ENCODE data around the gene TLL2. TPM values are rescaled to one million over a fixed set of nuclear protein-coding genes. Genes with fewer than 3 reads are reported as not detected.
A peak's percentile ranks its signal among the peaks of the same experiment; 100 is the strongest.

The TLL2 gene
- under 1 TPM in 2 of 4 donors, not detected in 2; 0.30 to 0.60 TPM for total RNA-seq

- Histone ChIP-seq H3K27ac (no peak within 1 kb of the TSS), H3K27me3 (peaks cover 22% of the 10 kb centered on the region), H3K9me3 (no peaks in the 10 kb centered on the region), H3K4me3 (peak within 1 kb of the TSS; percentile 47), H3K36me3 (no peaks in the 10 kb centered on the region), H3K4me1 (peaks cover 25% of the 10 kb centered on the region)
- WGBS = 8% methylated on average over 16 of the region's 68 CpGs
- peak; percentile 84 to 85 for DNase-seq (ENCODE audit: low spot score in 2 of 2)
- TF ChIP-seq EP300 (IDR thresholded peaks at IDR 0.05) = no peak
- TF ChIP-seq POLR2A (IDR thresholded peaks at IDR 0.05) = no peak
- TF ChIP-seq POLR2AphosphoS5 (IDR thresholded peaks at IDR 0.05) = peak in 1 of 3 donors; percentile 36
- peak; percentile 28 to 78 for TF ChIP-seq CTCF (IDR thresholded peaks at IDR 0.05)
Observed at GRCh38 chr10:96513698-96514561, at the start of gene TLL2. Gene TLL2 (minus strand): TSS chr10:96513926. CDS start chr10:96513685, 241 bp downstream.

- DNase-seq (ENCODE audit: low spot score in 2 of 2) = no peak
- Histone ChIP-seq H3K4me3 (no peak overlapping the region), H3K4me1 (no peaks in the 10 kb centered on the region), H3K9me3 (no peaks in the 10 kb centered on the region), H3K36me3 (peaks cover 53% of the 10 kb centered on the region), H3K27me3 (no peaks in the 10 kb centered on the region), H3K27ac (no peak overlapping the region)
- no peak for TF ChIP-seq EP300 (IDR thresholded peaks at IDR 0.05)
- no peak for TF ChIP-seq POLR2A (IDR thresholded peaks at IDR 0.05)
- no peak for TF ChIP-seq POLR2AphosphoS5 (IDR thresholded peaks at IDR 0.05)
- no peak for TF ChIP-seq CTCF (IDR thresholded peaks at IDR 0.05)
- 90% methylated on average over 3 of the region's 3 CpGs for WGBS
Observed at GRCh38 chr10:96560966-96561887, 47.5 kb upstream of the TLL2 start.

- H3K4me1 ChIP-seq = no peaks in the 10 kb centered on the region
- TF ChIP-seq POLR2AphosphoS5 (IDR thresholded peaks at IDR 0.05) = no peak
- H3K4me3 ChIP-seq = no peak overlapping the region
- H3K9me3 ChIP-seq = no peaks in the 10 kb centered on the region
- no peaks in the 10 kb centered on the region for H3K27me3 ChIP-seq
- DNase-seq (ENCODE audit: low spot score in 2 of 2) = no peak
- WGBS = 95% methylated on average over 2 of the region's 2 CpGs
- H3K36me3 ChIP-seq = peaks cover 53% of the 10 kb centered on the region
- H3K27ac ChIP-seq = no peak overlapping the region
Observed at GRCh38 chr10:96560489-96560888, 46.8 kb upstream of the TLL2 start.

GRCh38 chr10:96556003-96556402, 42.3 kb upstream of the TLL2 start:
- no peak for DNase-seq (ENCODE audit: low spot score in 2 of 2)
- Histone ChIP-seq H3K4me3 (no peak overlapping the region), H3K4me1 (no peaks in the 10 kb centered on the region), H3K27ac (no peak overlapping the region), H3K9me3 (no peaks in the 10 kb centered on the region), H3K36me3 (peaks cover 50% of the 10 kb centered on the region), H3K27me3 (no peaks in the 10 kb centered on the region)
- TF ChIP-seq CTCF (IDR thresholded peaks at IDR 0.05) = peak in 1 of 2 donors; percentile 19
- TF ChIP-seq POLR2A (IDR thresholded peaks at IDR 0.05) = no peak
- WGBS = 65% methylated on average over 1 of the region's 1 CpG

- Histone ChIP-seq H3K9me3 (no peaks in the 10 kb centered on the region), H3K4me3 (no peak overlapping the region), H3K4me1 (no peaks in the 10 kb centered on the region), H3K27me3 (no peaks in the 10 kb centered on the region), H3K36me3 (peaks cover 53% of the 10 kb centered on the region), H3K27ac (no peak overlapping the region)
- TF ChIP-seq CTCF (IDR thresholded peaks at IDR 0.05) (no peak), POLR2A (IDR thresholded peaks at IDR 0.05) (no peak), POLR2AphosphoS5 (IDR thresholded peaks at IDR 0.05) (no peak), EP300 (IDR thresholded peaks at IDR 0.05) (no peak)
- DNase-seq (ENCODE audit: low spot score in 2 of 2) = no peak
- WGBS = 97% methylated on average over 3 of the region's 3 CpGs
Observed at GRCh38 chr10:96555330-96555729, 41.6 kb upstream of the TLL2 start.
